ENCODE results near the gene PKN1. TPM values are rescaled to one million over a fixed set of nuclear protein-coding genes. Genes with fewer than 3 reads are reported as not detected.

The PKN1 gene
- total and polyA plus RNA-seq, 2 of the 4 experiments (the other 2 are of a cell fraction): 39.1 to 41.4 TPM

DNA sequence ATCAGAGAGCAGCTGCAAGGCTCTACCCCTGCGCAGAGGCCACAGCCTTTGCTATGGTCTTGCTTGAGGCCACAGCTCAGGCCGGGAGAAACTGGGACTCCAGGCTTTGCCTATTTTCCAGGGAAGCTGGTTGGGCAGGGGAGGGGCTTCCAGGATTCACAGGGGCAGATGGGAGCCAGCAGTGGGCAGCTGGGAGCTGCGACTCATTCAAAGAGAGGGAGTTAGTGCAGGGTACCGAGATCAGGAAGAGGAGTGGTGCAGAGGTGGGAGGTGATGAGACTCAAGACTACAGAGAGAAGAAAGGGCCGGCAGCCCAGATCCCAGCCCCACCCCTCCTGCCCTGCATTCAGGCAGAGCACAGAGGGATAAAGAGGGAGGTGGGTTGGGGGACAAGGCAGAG is 39.8 kb upstream of the PKN1 start:
- H3K14ac ChIP-seq (replicated peaks; ENCODE audit: low read depth, low read length): no peak overlapping the region
- H2AK5ac ChIP-seq (ENCODE audit: low read depth, low read length): no peak overlapping the region
- H2AK9ac ChIP-seq (replicated peaks; ENCODE audit: low read depth, low read length, poor library complexity): no peak overlapping the region
- no peak for DNase-seq
- ATAC-seq (ENCODE audit: low read depth): no peak
- no peak overlapping the region for H3K4ac ChIP-seq (ENCODE audit: low read depth, low read length)
- no peak overlapping the region for H2BK15ac ChIP-seq (ENCODE audit: low read depth, low read length)
- no peak overlapping the region for H2BK5ac ChIP-seq (ENCODE audit: low read depth, low read length, poor library complexity, severe bottlenecking)
- H3K9me1 ChIP-seq (ENCODE audit: insufficient read depth, low read length): 0 out of 2 replicates have a peak, but pooled peaks cover 3% of the 10 kb centered on the region
- H4K91ac ChIP-seq (ENCODE audit: insufficient read depth, low read depth, low read length): no peak overlapping the region
- no peak overlapping the region for H4K8ac ChIP-seq (ENCODE audit: low read depth in 2 of 2, low read length in 2 of 2)
- POLR2A ChIA-PET (ENCODE audit: unreplicated experiment): no interaction called here
- intact Hi-C loops (cut with micrococcal nuclease) (no loop called here), in situ Hi-C loops (cut with MboI; ENCODE audit: low sequenced_read_pairs) (no loop called here), dilution Hi-C loops (cut with HindIII; ENCODE audit: low sequenced_read_pairs, unreplicated experiment) (no loop called here)
- no peak overlapping the region for H3K27ac ChIP-seq (ENCODE audit: insufficient read depth, low read length)
- H3K4me1 ChIP-seq (ENCODE audit: control insufficient read depth, insufficient read depth, low read length): no peaks in the 10 kb centered on the region
- no peak overlapping the region for H3K18ac ChIP-seq (ENCODE audit: low read depth, low read length)
- H3K56ac ChIP-seq (ENCODE audit: extremely low read depth, insufficient read depth, low read length): no peak overlapping the region
- H4K5ac ChIP-seq (ENCODE audit: low read depth, low read length): no peak overlapping the region
- no peak overlapping the region for H3K23ac ChIP-seq (ENCODE audit: low read depth, low read length)
- H3K4me2 ChIP-seq (ENCODE audit: low read depth, low read length): no peak overlapping the region
- H3K4me3 ChIP-seq (ENCODE audit: insufficient read depth, low read depth, low read length): no peak overlapping the region
- no peak overlapping the region for H2BK20ac ChIP-seq (ENCODE audit: low read depth, low read length)
- H3K9me3 ChIP-seq (ENCODE audit: control insufficient read depth, insufficient read depth, low read length): no peaks in the 10 kb centered on the region
- H3K9ac ChIP-seq (ENCODE audit: low read depth, low read length): no peak overlapping the region
- TF ChIP-seq RCOR1 (IDR thresholded peaks at IDR 0.05; ENCODE audit: insufficient replicate concordance, low read length) (no peak), MXI1 (IDR thresholded peaks at IDR 0.05; ENCODE audit: borderline replicate concordance, low read depth, low read length) (no peak), CEBPB (IDR thresholded peaks at IDR 0.05; ENCODE audit: low read depth, low read length) (no peak), CHD1 (IDR thresholded peaks at IDR 0.05; ENCODE audit: low read depth, low read length) (no peak), RFX5 (IDR thresholded peaks at IDR 0.05; ENCODE audit: low read depth, low read length) (no peak), FOS (IDR thresholded peaks at IDR 0.05; ENCODE audit: low read depth, low read length) (no peak), MAZ (IDR thresholded peaks at IDR 0.05; ENCODE audit: borderline replicate concordance, low read depth, low read length) (no peak), MAFK (IDR thresholded peaks at IDR 0.05; ENCODE audit: low read depth, low read length) (no peak), SMC3 (IDR thresholded peaks at IDR 0.05; ENCODE audit: low read depth, low read length) (no peak), RAD21 (IDR thresholded peaks at IDR 0.05; ENCODE audit: low read length) (no peak), NFE2L2 (IDR thresholded peaks at IDR 0.05; ENCODE audit: low read depth, low read length) (no peak), BHLHE40 (IDR thresholded peaks at IDR 0.05; ENCODE audit: low read depth, low read length) (no peak), POLR2A (IDR thresholded peaks at IDR 0.05; ENCODE audit: low read depth, low read length) (no peak)
- TF ChIP-seq, protein P1, sequence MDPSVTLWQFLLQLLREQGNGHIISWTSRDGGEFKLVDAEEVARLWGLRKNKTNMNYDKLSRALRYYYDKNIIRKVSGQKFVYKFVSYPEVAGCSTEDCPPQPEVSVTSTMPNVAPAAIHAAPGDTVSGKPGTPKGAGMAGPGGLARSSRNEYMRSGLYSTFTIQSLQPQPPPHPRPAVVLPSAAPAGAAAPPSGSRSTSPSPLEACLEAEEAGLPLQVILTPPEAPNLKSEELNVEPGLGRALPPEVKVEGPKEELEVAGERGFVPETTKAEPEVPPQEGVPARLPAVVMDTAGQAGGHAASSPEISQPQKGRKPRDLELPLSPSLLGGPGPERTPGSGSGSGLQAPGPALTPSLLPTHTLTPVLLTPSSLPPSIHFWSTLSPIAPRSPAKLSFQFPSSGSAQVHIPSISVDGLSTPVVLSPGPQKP (IDR thresholded peaks at IDR 0.05; ENCODE audit: borderline replicate concordance, low read depth, low read length): no peak
- TF ChIP-seq, protein P2, sequence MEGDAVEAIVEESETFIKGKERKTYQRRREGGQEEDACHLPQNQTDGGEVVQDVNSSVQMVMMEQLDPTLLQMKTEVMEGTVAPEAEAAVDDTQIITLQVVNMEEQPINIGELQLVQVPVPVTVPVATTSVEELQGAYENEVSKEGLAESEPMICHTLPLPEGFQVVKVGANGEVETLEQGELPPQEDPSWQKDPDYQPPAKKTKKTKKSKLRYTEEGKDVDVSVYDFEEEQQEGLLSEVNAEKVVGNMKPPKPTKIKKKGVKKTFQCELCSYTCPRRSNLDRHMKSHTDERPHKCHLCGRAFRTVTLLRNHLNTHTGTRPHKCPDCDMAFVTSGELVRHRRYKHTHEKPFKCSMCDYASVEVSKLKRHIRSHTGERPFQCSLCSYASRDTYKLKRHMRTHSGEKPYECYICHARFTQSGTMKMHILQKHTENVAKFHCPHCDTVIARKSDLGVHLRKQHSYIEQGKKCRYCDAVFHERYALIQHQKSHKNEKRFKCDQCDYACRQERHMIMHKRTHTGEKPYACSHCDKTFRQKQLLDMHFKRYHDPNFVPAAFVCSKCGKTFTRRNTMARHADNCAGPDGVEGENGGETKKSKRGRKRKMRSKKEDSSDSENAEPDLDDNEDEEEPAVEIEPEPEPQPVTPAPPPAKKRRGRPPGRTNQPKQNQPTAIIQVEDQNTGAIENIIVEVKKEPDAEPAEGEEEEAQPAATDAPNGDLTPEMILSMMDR (conservative IDR thresholded peaks at IDR 0.05; ENCODE audit: low read depth, low read length): no peak
- TF ChIP-seq, protein P3, sequence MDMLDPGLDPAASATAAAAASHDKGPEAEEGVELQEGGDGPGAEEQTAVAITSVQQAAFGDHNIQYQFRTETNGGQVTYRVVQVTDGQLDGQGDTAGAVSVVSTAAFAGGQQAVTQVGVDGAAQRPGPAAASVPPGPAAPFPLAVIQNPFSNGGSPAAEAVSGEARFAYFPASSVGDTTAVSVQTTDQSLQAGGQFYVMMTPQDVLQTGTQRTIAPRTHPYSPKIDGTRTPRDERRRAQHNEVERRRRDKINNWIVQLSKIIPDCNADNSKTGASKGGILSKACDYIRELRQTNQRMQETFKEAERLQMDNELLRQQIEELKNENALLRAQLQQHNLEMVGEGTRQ (IDR thresholded peaks at IDR 0.05; ENCODE audit: low read depth, low read length): no peak
- no peak overlapping the region for H2AFZ ChIP-seq (replicated peaks; ENCODE audit: low read length, poor library complexity)
- peaks cover 11% of the 10 kb centered on the region for H3K36me3 ChIP-seq (ENCODE audit: control insufficient read depth, insufficient read depth, low read length)
- H3K27me3 ChIP-seq (ENCODE audit: control insufficient read depth, insufficient read depth, low read length): no peaks in the 10 kb centered on the region
- H4K20me1 ChIP-seq (ENCODE audit: insufficient read depth, low read length): no peaks in the 10 kb centered on the region
- CTCF ChIA-PET: no interaction called here
- no peaks in the 10 kb centered on the region for H3K79me1 ChIP-seq (ENCODE audit: low read depth in 1 of 2, low read length in 2 of 2)
- 50% methylated on average over 2 of the region's 5 CpGs; no CpG with 5 or more reads in 1 of the 2 experiments for WGBS, 2 experiments (ENCODE audit: extremely low coverage in 2 of 2, insufficient read length in 1 of 2)
- H2BK120ac ChIP-seq (ENCODE audit: low read depth, low read length): no peak overlapping the region
- no TSS peak for BruUV-seq (replicated peaks)

All from IMR-90 (cell line).